Endothelial cell of umbilical vein (primary cell): ENCODE results near the gene UBE2Q2. TPM values are rescaled to one million over a fixed set of nuclear protein-coding genes. Genes with fewer than 3 reads are reported as not detected.

Source experiments
- BruUV-seq: library from RNA; stranded (reverse); fragments of 400-500 nt; replicated peaks from 2 replicates; lab custom pipeline; 2021; lab: Mats Ljungman, UMichigan
- CTCF ChIA-PET: fragments of 300-600, 350-600 bp; sonication (Branson Sonifier 250); formaldehyde crosslinking; loops from one replicate; lab custom pipeline; 2021; ENCODE audit warnings: antibody characterized with exemption, inconsistent platforms; lab: Charles Lee
- POLR2A ChIA-PET: fragments of 300-600, 350-600 bp; sonication (Branson Sonifier 250); formaldehyde crosslinking; loops from one replicate; lab custom pipeline; 2021; ENCODE audit warnings: antibody characterized with exemption, inconsistent platforms; lab: Charles Lee
- DNase-seq: peaks from one replicate; pipeline ENCODE4 v3.0.0-alpha.2; 2011; ENCODE audit warnings: low read depth, low spot score
- FAIRE-seq: peaks from 2 replicates; lab custom pipeline; 2011; peaks lifted over from hg19 to GRCh38; lab: Jason Lieb, UNC
- H2AFZ ChIP-seq: 2 replicates; pipeline ENCODE4 v1.6.0; 2012; ENCODE audit warnings: low read depth, low read length, control low read depth, inconsistent platforms
- H3K27ac ChIP-seq: 2 replicates; pipeline ENCODE4 v1.5.1; 2011; ENCODE audit warnings: low read depth, mild to moderate bottlenecking, control low read depth, low read length, moderate library complexity; ENCODE audit not compliant: insufficient read depth
- H3K27me3 ChIP-seq, 2 experiments: 2 replicates each; pipeline versions ENCODE4 v1.6.0 to v1.6.1; 2011; ENCODE audit warnings: low read length in 2 of 2, mixed read lengths in 1 of 2; ENCODE audit not compliant: control insufficient read depth in 2 of 2, insufficient read depth in 2 of 2
- H3K36me3 ChIP-seq, 2 experiments: 2 replicates in 1 of 2; 3 replicates in 1 of 2; pipeline ENCODE4 v1.5.1; 2011; ENCODE audit warnings: low read length in 2 of 2, mild to moderate bottlenecking in 1 of 2, moderate library complexity in 1 of 2; ENCODE audit not compliant: control insufficient read depth in 2 of 2, insufficient read depth in 2 of 2; ENCODE audit errors: extremely low read depth in 1 of 2
- H3K4me1 ChIP-seq: 3 replicates; pipeline ENCODE4 v1.5.1; 2011; ENCODE audit warnings: mild to moderate bottlenecking, low read length; ENCODE audit not compliant: control insufficient read depth, insufficient read depth; ENCODE audit errors: extremely low read depth
- H3K4me2 ChIP-seq: 2 replicates; pipeline ENCODE4 v1.6.1; 2011; ENCODE audit warnings: low read length, control low read depth, mixed read lengths; ENCODE audit not compliant: insufficient read depth
- H3K4me3 ChIP-seq, 3 experiments: fragments of 200-600 bp in 1 of 3; sonication (generic), shearing (Covaris generic) in 1 of 3; replicated peaks in 1 of 3; 2 replicates each; pipeline ENCODE4 v1.5.1; 2011 to 2016; ENCODE audit warnings: control low read depth in 3 of 3, low read length in 3 of 3, mild to moderate bottlenecking in 2 of 3, inconsistent platforms in 1 of 3, low read depth in 1 of 3, moderate library complexity in 1 of 3; ENCODE audit not compliant: insufficient read depth in 1 of 3
- H3K79me2 ChIP-seq: 2 replicates; pipeline ENCODE4 v1.6.0; 2012; ENCODE audit warnings: low read length, inconsistent platforms; ENCODE audit not compliant: control insufficient read depth, insufficient read depth
- H3K9ac ChIP-seq: replicated peaks from 2 replicates; pipeline ENCODE3; 2011; ENCODE audit warnings: low read length, control low read depth; ENCODE audit not compliant: insufficient read depth; ENCODE audit errors: extremely low read depth
- H3K9me1 ChIP-seq: replicated peaks from 3 replicates; pipeline ENCODE4 v1.6.0; 2011; ENCODE audit warnings: mild to moderate bottlenecking, low read length; ENCODE audit not compliant: control insufficient read depth, insufficient read depth; ENCODE audit errors: extremely low read depth
- H3K9me3 ChIP-seq: replicated peaks from 2 replicates; pipeline ENCODE4 v1.5.1; 2012; ENCODE audit warnings: low read length, inconsistent platforms; ENCODE audit not compliant: control insufficient read depth, insufficient read depth
- H4K20me1 ChIP-seq: replicated peaks from 2 replicates; pipeline ENCODE3; 2011; ENCODE audit warnings: mild to moderate bottlenecking, low read length; ENCODE audit not compliant: control insufficient read depth, insufficient read depth; ENCODE audit errors: extremely low read depth
- FOS ChIP-seq: IDR thresholded peaks from 2 replicates; pipeline ENCODE4 v1.6.1; 2011; ENCODE audit warnings: mild to moderate bottlenecking, low read length, moderate library complexity, borderline replicate concordance; ENCODE audit not compliant: insufficient read depth
- GATA2 ChIP-seq: IDR thresholded peaks from 2 replicates; pipeline ENCODE4 v1.7.0; 2011; ENCODE audit warnings: low read depth, mild to moderate bottlenecking, moderate library complexity, mixed read lengths, low read length; ENCODE audit not compliant: insufficient read length, insufficient read depth
- JUN ChIP-seq: IDR thresholded peaks from 2 replicates; pipeline ENCODE4 v1.6.1; 2011; ENCODE audit warnings: borderline replicate concordance, low read depth; ENCODE audit not compliant: insufficient read length, insufficient read depth
- MAX ChIP-seq: IDR thresholded peaks from 2 replicates; pipeline ENCODE4 v1.6.1; 2011; ENCODE audit not compliant: insufficient read depth, insufficient read length
- MYC ChIP-seq: IDR thresholded peaks from one replicate; pipeline ENCODE4 v1.6.1; 2011; ENCODE audit warnings: mild to moderate bottlenecking, low read depth, low read length
- POLR2AphosphoS5 ChIP-seq: IDR thresholded peaks from 2 replicates; pipeline ENCODE4 v1.6.1; 2012; ENCODE audit warnings: low read depth, mild to moderate bottlenecking, control low read depth, low read length, moderate library complexity; ENCODE audit not compliant: insufficient read depth
- dilution Hi-C: fragments of 300-500 bp; cut with MboI; formaldehyde crosslinking; loops from one replicate; pipeline ENCODE4 v1.15.0; 2019; ENCODE audit warnings: low sequenced_read_pairs; ENCODE audit not compliant: extremely low pct_ligation_motif_present
- intact Hi-C: fragments of 100-400 bp; cut with micrococcal nuclease; formaldehyde crosslinking; loops from one replicate; pipeline ENCODE4 v1.10.0; 2022
- polyA plus RNA-seq, 4 experiments: library from polyadenylated mRNA; depleted of rRNA in 3 of 4; stranded (reverse) in 3 of 4; unstranded in 1 of 4; fragments of >200 nt; gene quantifications; 2 replicates each; pipeline versions ENCODE4 v1.2.1 to v1.2.3, GENCODE V29; 2011 to 2012; ENCODE audit warnings: missing spikeins in 1 of 4
- total RNA-seq: library from RNA; stranded (reverse); gene quantifications from 2 replicates; pipeline ENCODE4 v1.2.3, GENCODE V29; 2021

Gene UBE2Q2
- total and polyA plus RNA-seq, 2 donors (not counting 3 experiments of a cell fraction or from before 2014, with no cell fraction given): 12.9 to 32.8 TPM

GRCh38 chr15:75900577-75900976 is 57.3 kb downstream of the UBE2Q2 start:
- Histone ChIP-seq H3K9ac (no peak overlapping the region), H3K9me3 (no peaks in the 10 kb centered on the region), H3K9me1 (no peaks in the 10 kb centered on the region), H3K4me2 (no peak overlapping the region), H3K27ac (no peak overlapping the region), H3K27me3 (no peaks in the 10 kb centered on the region), H3K4me3 (no peak overlapping the region), H4K20me1 (no peaks in the 10 kb centered on the region), H3K4me1 (peaks cover 3% of the 10 kb centered on the region), H3K36me3 (no peaks in the 10 kb centered on the region), H3K79me2 (peaks cover 13% of the 10 kb centered on the region), H2AFZ (no peak overlapping the region)
- BruUV-seq: no TSS peak
- FAIRE-seq (no peak), DNase-seq (no peak)
- intact Hi-C loops (no loop called here), dilution Hi-C loops (no loop called here)
- ChIA-PET CTCF (no interaction called here), POLR2A (no interaction called here)
- TF ChIP-seq MAX: no peak

- TF ChIP-seq MAX (no peak), GATA2 (no peak), FOS (no peak), POLR2AphosphoS5 (no peak), JUN (no peak), MYC (no peak)
- DNase-seq: no peak
- intact Hi-C loops: no loop called here
- no peaks in the 10 kb centered on the region for H3K27me3 ChIP-seq
- no peak overlapping the region for H3K9ac ChIP-seq
- ChIA-PET CTCF (interaction anchor here (1.3 kb wide), 1 partner anchor 61 kb away, joined by 3 read pairs; no protein-coding TSS in a partner anchor), POLR2A (no interaction called here)
- no peak overlapping the region for H3K4me3 ChIP-seq
- H3K9me3 ChIP-seq: no peaks in the 10 kb centered on the region
- H3K4me2 ChIP-seq: no peak overlapping the region
- dilution Hi-C loops: no loop called here
- H3K9me1 ChIP-seq: no peaks in the 10 kb centered on the region
- no peaks in the 10 kb centered on the region for H4K20me1 ChIP-seq
- H3K79me2 ChIP-seq: peaks cover 23% of the 10 kb centered on the region
- peaks cover 3% of the 10 kb centered on the region for H3K4me1 ChIP-seq
- no peak overlapping the region for H2AFZ ChIP-seq
- no peaks in the 10 kb centered on the region for H3K36me3 ChIP-seq
- BruUV-seq: no TSS peak
- no peak for FAIRE-seq
- H3K27ac ChIP-seq: no peak overlapping the region
Measured at GRCh38 chr15:75902129-75902557, 58.9 kb downstream of the UBE2Q2 start.
